K562 (cell line): ENCODE results near the gene CRACDL. TPM values are rescaled to one million over a fixed set of nuclear protein-coding genes. Genes with fewer than 3 reads are reported as not detected.
A peak's percentile ranks its signal among the peaks of the same experiment; 100 is the strongest.

Source experiments
- ATAC-seq: fragments of 200-7000 bp; cut with Tn5 transposase; 3 replicates; pipeline ENCODE4 v1.9.1; 2020; ENCODE audit warnings: moderate library complexity
- BruUV-seq: library from RNA; stranded (reverse); fragments of 400-500 nt; replicated peaks from 2 replicates; lab custom pipeline; 2021; lab: Mats Ljungman, UMichigan
- CTCF ChIA-PET: fragments of 300-600 bp; formaldehyde crosslinking; extraction: SDS; loops from one replicate; lab custom pipeline; 2021; ENCODE audit warnings: low intra/inter-chr PET ratio; lab: Yijun Ruan, JAX
- POLR2A ChIA-PET: fragments of 300-600, 350-650 bp; sonication (Branson Sonifier 250); formaldehyde crosslinking; extraction: SDS; loops from one replicate; lab custom pipeline; 2021; ENCODE audit warnings: antibody characterized with exemption, inconsistent platforms; lab: Yijun Ruan, JAX
- DNase-seq, 4 experiments: peaks; one replicate each; pipeline versions ENCODE4 v3.0.0 to v3.0.0-alpha.2; 2011 to 2018; ENCODE audit warnings: low spot score in 3 of 4, mixed read lengths in 3 of 4; ENCODE audit errors: extremely low read depth in 1 of 4
- FAIRE-seq: peaks from 2 replicates; lab custom pipeline; 2011; peaks lifted over from hg19 to GRCh38; lab: Jason Lieb, UNC
- H2AFZ ChIP-seq: 2 replicates; pipeline ENCODE4 v1.6.0; 2011; ENCODE audit warnings: low read depth, low read length, control low read depth, inconsistent platforms
- H3K27ac ChIP-seq: fragments of 200-600 bp; 3 replicates; pipeline ENCODE4 v1.8.0; 2011; ENCODE audit warnings: low read depth, mild to moderate bottlenecking, control low read depth, inconsistent platforms, low read length, moderate library complexity, mixed read lengths; ENCODE audit errors: extremely low read depth
- H3K27me3 ChIP-seq, 2 experiments: fragments of 300-600 bp in 1 of 2; 2 replicates in 1 of 2; 3 replicates in 1 of 2; pipeline versions ENCODE4 v1.6.0 to v1.8.0; 2011; ENCODE audit warnings: inconsistent platforms in 2 of 2, low read length in 2 of 2, mild to moderate bottlenecking in 1 of 2, mixed read lengths in 1 of 2, moderate library complexity in 1 of 2; ENCODE audit not compliant: control insufficient read depth in 2 of 2, insufficient read depth in 2 of 2
- H3K36me3 ChIP-seq: fragments of 300-600 bp; 3 replicates; pipeline ENCODE4 v1.8.0; 2011; ENCODE audit warnings: mild to moderate bottlenecking, low read length, inconsistent platforms; ENCODE audit not compliant: control insufficient read depth, insufficient read depth
- H3K4me1 ChIP-seq, 2 experiments: fragments of 200-600 bp in 1 of 2; replicated peaks in 1 of 2; 2 replicates in 1 of 2; 3 replicates in 1 of 2; pipeline versions ENCODE4 v1.5.1 to v1.8.0; 2011; ENCODE audit warnings: inconsistent platforms in 2 of 2, low read length in 2 of 2, mild to moderate bottlenecking in 1 of 2, mixed read lengths in 1 of 2, moderate library complexity in 1 of 2; ENCODE audit not compliant: control insufficient read depth in 2 of 2, insufficient read depth in 2 of 2
- H3K4me2 ChIP-seq: 2 replicates; pipeline ENCODE4 v1.6.1; 2011; ENCODE audit warnings: low read length, control low read depth, inconsistent platforms, mixed read lengths; ENCODE audit not compliant: insufficient read depth
- H3K4me3 ChIP-seq: fragments of 200-600 bp; sonication (generic), shearing (Covaris generic); 2 replicates; pipeline ENCODE4 v1.5.1; 2016; ENCODE audit warnings: control low read depth, inconsistent platforms
- H3K79me2 ChIP-seq: fragments of 200-600 bp; 3 replicates; pipeline ENCODE4 v1.8.0; 2011; ENCODE audit warnings: low read length, inconsistent platforms; ENCODE audit not compliant: control insufficient read depth, insufficient read depth
- H3K9ac ChIP-seq, 2 experiments: 2 replicates each; pipeline versions ENCODE4 v1.6.0 to v1.6.1; 2011; ENCODE audit warnings: low read depth in 2 of 2, low read length in 2 of 2, control low read depth in 1 of 2, inconsistent platforms in 1 of 2, mild to moderate bottlenecking in 1 of 2, mixed read lengths in 1 of 2; ENCODE audit not compliant: insufficient read depth in 1 of 2
- H3K9me1 ChIP-seq: one replicate; pipeline ENCODE4 v1.6.0; 2011; ENCODE audit warnings: inconsistent platforms, mild to moderate bottlenecking, low read length, moderate library complexity; ENCODE audit not compliant: control insufficient read depth, insufficient read depth
- H3K9me3 ChIP-seq: replicated peaks from 2 replicates; pipeline ENCODE4 v1.5.1; 2011; ENCODE audit warnings: low read depth, low read length, inconsistent platforms; ENCODE audit not compliant: control insufficient read depth, insufficient read depth
- H4K20me1 ChIP-seq: replicated peaks from 2 replicates; pipeline ENCODE4 v1.6.1; 2011; ENCODE audit warnings: low read length, inconsistent platforms, mixed read lengths; ENCODE audit not compliant: control insufficient read depth, insufficient read depth
- ARNT ChIP-seq, 2 experiments: fragments of 450-650 bp; IDR thresholded peaks; 2 replicates each; pipeline ENCODE4 v1.6.1; 2016; ENCODE audit warnings: mild to moderate bottlenecking in 1 of 2
- BRD9 ChIP-seq: fragments of 450-650 bp; IDR thresholded peaks from 2 replicates; pipeline ENCODE4 v1.6.1; 2018; ENCODE audit warnings: low read depth; ENCODE audit not compliant: partially characterized antibody
- CBX3 ChIP-seq, 2 experiments: IDR thresholded peaks; 1 replicate in 1 of 2; 2 replicates in 1 of 2; pipeline ENCODE4 v1.6.1; 2012; ENCODE audit warnings: inconsistent platforms in 2 of 2, low read length in 2 of 2, borderline replicate concordance in 1 of 2, control low read depth in 1 of 2
- CTBP1 ChIP-seq: fragments of 450-650 bp; IDR thresholded peaks from 2 replicates; pipeline ENCODE4 v1.6.1; 2016; ENCODE audit warnings: borderline replicate concordance
- MAZ ChIP-seq, 2 experiments: fragments of 450-650 bp in 1 of 2; sonication (generic) in 1 of 2; formaldehyde crosslinking; IDR thresholded peaks in 1 of 2; conservative IDR thresholded peaks in 1 of 2; 2 replicates each; pipeline versions ENCODE4 v1.4.0 to v1.5.0; 2020; ENCODE audit warnings: mild to moderate bottlenecking in 1 of 2, missing genetic modification reagents in 1 of 2
- MLX ChIP-seq, 2 experiments: fragments of 450-650 bp in 1 of 2; sonication (generic) in 1 of 2; formaldehyde crosslinking; conservative IDR thresholded peaks; 2 replicates each; pipeline versions ENCODE4 v1.4.0 to v1.8.1; 2020 to 2022; ENCODE audit warnings: mild to moderate bottlenecking in 1 of 2, missing genetic modification reagents in 1 of 2
- NFXL1 ChIP-seq: fragments of 450-650 bp; formaldehyde crosslinking; IDR thresholded peaks from 2 replicates; pipeline ENCODE4 v1.4.0; 2021; ENCODE audit warnings: mild to moderate bottlenecking
- SIN3A ChIP-seq, 2 experiments: fragments of 150-350 bp in 1 of 2; IDR thresholded peaks; 2 replicates each; pipeline ENCODE4 v1.6.1; 2011 to 2016; ENCODE audit warnings: borderline replicate concordance in 2 of 2, low read depth in 2 of 2, low read length in 2 of 2, mild to moderate bottlenecking in 2 of 2, moderate library complexity in 2 of 2; ENCODE audit not compliant: control insufficient read depth in 1 of 2
- SUPT5H ChIP-seq: fragments of 450-650 bp; IDR thresholded peaks from 2 replicates; pipeline ENCODE4 v1.6.1; 2016
- THAP12 ChIP-seq: fragments of 250-450 bp; sonication (Bioruptor Pico); IDR thresholded peaks from 2 replicates; pipeline ENCODE4 v1.9.0; 2021; ENCODE audit warnings: mild to moderate bottlenecking, inconsistent platforms
- ZNF408 ChIP-seq: fragments of 250-450 bp; sonication (Bioruptor Pico); IDR thresholded peaks from 2 replicates; pipeline ENCODE4 v1.4.0; 2020; ENCODE audit warnings: low read depth, mild to moderate bottlenecking, moderate library complexity
- WGBS: fragments of 100-300 bp; shearing (Covaris generic); methylation state at CpG from one replicate; pipeline ENCODE4 v1.1.6; 2016; ENCODE audit warnings: low coverage, mixed read lengths; ENCODE audit not compliant: insufficient coverage; ENCODE audit errors: missing lambda C conversion rate; 5-methylcytosine and 5-hydroxymethylcytosine counted together
- in situ Hi-C: fragments of 300-500 bp; cut with MboI; formaldehyde crosslinking; loops from 4 replicates; pipeline ENCODE4 v1.15.0; 2018; ENCODE audit warnings: inconsistent platforms, mixed read lengths
- intact Hi-C: fragments of 100-400 bp; cut with micrococcal nuclease; formaldehyde crosslinking; loops from 2 replicates; pipeline ENCODE4 v1.14.2; 2022
- polyA plus RNA-seq, 8 experiments: library from polyadenylated mRNA; depleted of rRNA in 4 of 8; stranded (reverse) in 5 of 8; unstranded in 3 of 8; fragments of >200 nt; fragmentation: Nextera tagmentation in 2 of 8; fragmentation: Illumina TruSeq in 1 of 8; extraction: Ambion mirVana in 2 of 8; extraction: Trizol in 1 of 8; gene quantifications; 2 replicates each; pipeline versions ENCODE4 v1.2.1 to v1.2.3, GENCODE V29; 2011 to 2014; ENCODE audit warnings: inconsistent platforms in 1 of 8, missing spikeins in 1 of 8
- total RNA-seq, 7 experiments: library from RNA; depleted of rRNA in 6 of 7; stranded (reverse); fragments of >200 nt in 6 of 7; fragmentation: Illumina TruSeq in 2 of 7; extraction: Trizol in 2 of 7; gene quantifications; 2 replicates each; pipeline versions ENCODE4 v1.2.1 to v1.2.3, GENCODE V29; 2011 to 2021; ENCODE audit warnings: low replicate concordance in 1 of 7
- TF ChIP-seq, protein P1 (sequence below), 2 experiments: fragments of 450-650 bp; IDR thresholded peaks; 2 replicates each; pipeline ENCODE4 v1.6.1; 2016

Gene CRACDL
- total and polyA plus RNA-seq, 9 of the 15 experiments (the other 6 are each of a cell fraction or from before 2014, with no cell fraction given): not detected

- TF ChIP-seq, protein P1, sequence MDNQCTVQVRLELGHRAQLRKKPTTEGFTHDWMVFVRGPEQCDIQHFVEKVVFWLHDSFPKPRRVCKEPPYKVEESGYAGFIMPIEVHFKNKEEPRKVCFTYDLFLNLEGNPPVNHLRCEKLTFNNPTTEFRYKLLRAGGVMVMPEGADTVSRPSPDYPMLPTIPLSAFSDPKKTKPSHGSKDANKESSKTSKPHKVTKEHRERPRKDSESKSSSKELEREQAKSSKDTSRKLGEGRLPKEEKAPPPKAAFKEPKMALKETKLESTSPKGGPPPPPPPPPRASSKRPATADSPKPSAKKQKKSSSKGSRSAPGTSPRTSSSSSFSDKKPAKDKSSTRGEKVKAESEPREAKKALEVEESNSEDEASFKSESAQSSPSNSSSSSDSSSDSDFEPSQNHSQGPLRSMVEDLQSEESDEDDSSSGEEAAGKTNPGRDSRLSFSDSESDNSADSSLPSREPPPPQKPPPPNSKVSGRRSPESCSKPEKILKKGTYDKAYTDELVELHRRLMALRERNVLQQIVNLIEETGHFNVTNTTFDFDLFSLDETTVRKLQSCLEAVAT (IDR thresholded peaks at IDR 0.05): no peak
Measured at GRCh38 chr2:98899041-98899702, 36.9 kb downstream of the CRACDL start (continued).

GRCh38 chr2:98898423-98898841 lies 37.6 kb downstream of the CRACDL start:
- H4K20me1 ChIP-seq: no peaks in the 10 kb centered on the region; the same call in 1 of the 2 replicates
- intact Hi-C loops: no loop called here
- H3K9ac ChIP-seq: peak overlapping the region in 1 of 2 experiments; percentile 7; a peak in 1 of 4 replicates
- no peak overlapping the region for H3K4me3 ChIP-seq
- peaks cover 17 to 77% of the 10 kb centered on the region in 2 experiments; a peak in 4 of 5 replicates for H3K27me3 ChIP-seq
- in situ Hi-C loops: no loop called here
- H3K27ac ChIP-seq: no peak overlapping the region
- no peaks in the 10 kb centered on the region for H3K36me3 ChIP-seq
- ChIA-PET POLR2A (interaction anchor here (1.8 kb wide), 1 partner anchor 13 kb away, joined by 5 read pairs; no protein-coding TSS in a partner anchor), CTCF (no interaction called here)
- no peak for DNase-seq
- no peak for ATAC-seq
- no peaks in the 10 kb centered on the region for H3K4me1 ChIP-seq
- no peaks in the 10 kb centered on the region for H3K9me1 ChIP-seq
- no peaks in the 10 kb centered on the region for H3K9me3 ChIP-seq
- no TSS peak for BruUV-seq
- no peak overlapping the region for H2AFZ ChIP-seq
- 2% methylated on average over 12 of the region's 13 CpGs for whole genome bisulfite sequencing
- H3K4me2 ChIP-seq: no peak overlapping the region
- no peak for FAIRE-seq
- H3K79me2 ChIP-seq: no peaks in the 10 kb centered on the region
- TF ChIP-seq BRD9: no peak
- no peak for TF ChIP-seq CBX3 (IDR thresholded peaks at IDR 0.05; ENCODE audit: borderline replicate concordance in 1 of 2, low read length in 2 of 2)
- TF ChIP-seq MLX (CRISPR knock-in tag; conservative IDR thresholded peaks at IDR 0.05): no peak
- no peak for TF ChIP-seq SUPT5H
- no peak for TF ChIP-seq ARNT (IDR thresholded peaks at IDR 0.05)
- TF ChIP-seq NFXL1 (CRISPR knock-in tag): no peak
- TF ChIP-seq ZNF408: no peak
- TF ChIP-seq THAP12: no peak
- TF ChIP-seq CTBP1: no peak
- no peak for TF ChIP-seq MAZ (CRISPR knock-in tag; conservative IDR thresholded peaks at IDR 0.05 in 1 of 2, IDR thresholded peaks at IDR 0.05 in 1 of 2)
- no peak for TF ChIP-seq SIN3A (IDR thresholded peaks at IDR 0.05; ENCODE audit: borderline replicate concordance in 2 of 2, control insufficient read depth in 1 of 2, low read depth in 2 of 2, low read length in 2 of 2)
